BE2C (cell line): ENCODE results near the gene ITGB8.

Experiments
- DNase-seq: peaks from one replicate; pipeline ENCODE4 v3.0.0-alpha.2; 2020
- H3K27me3 ChIP-seq: fragments of 250-450 bp; sonication (Bioruptor Pico); 2 replicates; pipeline ENCODE4 v1.5.1; 2020; ENCODE audit warnings: mild to moderate bottlenecking
- H3K36me3 ChIP-seq: fragments of 250-450 bp; sonication (Bioruptor Pico); 2 replicates; pipeline ENCODE4 v1.5.1; 2020; ENCODE audit warnings: mild to moderate bottlenecking
- H3K4me1 ChIP-seq: fragments of 250-450 bp; sonication (Bioruptor Pico); 2 replicates; pipeline ENCODE4 v1.5.1; 2020
- H3K4me3 ChIP-seq: 2 replicates; pipeline ENCODE4 v1.5.1; 2011; ENCODE audit warnings: low read depth, low read length
- H3K9me3 ChIP-seq: fragments of 250-450 bp; sonication (Bioruptor Pico); 2 replicates; pipeline ENCODE4 v1.5.1; 2020
- TF ChIP-seq, protein P1 (sequence below): IDR thresholded peaks from 2 replicates; pipeline ENCODE4 v1.5.1; 2012; ENCODE audit warnings: mild to moderate bottlenecking, low read depth, low read length

The ITGB8 gene

GRCh38 chr7:20328027-20328426 is 2.7 kb upstream of the ITGB8 start:
- Histone ChIP-seq H3K36me3 (no peaks in the 10 kb centered on the region), H3K27me3 (0 out of 2 replicates have a peak, but pooled peaks cover 2% of the 10 kb centered on the region), H3K9me3 (no peaks in the 10 kb centered on the region), H3K4me1 (no peaks in the 10 kb centered on the region), H3K4me3 (no peak overlapping the region)
- DNase-seq = no peak
- TF ChIP-seq, protein P1, sequence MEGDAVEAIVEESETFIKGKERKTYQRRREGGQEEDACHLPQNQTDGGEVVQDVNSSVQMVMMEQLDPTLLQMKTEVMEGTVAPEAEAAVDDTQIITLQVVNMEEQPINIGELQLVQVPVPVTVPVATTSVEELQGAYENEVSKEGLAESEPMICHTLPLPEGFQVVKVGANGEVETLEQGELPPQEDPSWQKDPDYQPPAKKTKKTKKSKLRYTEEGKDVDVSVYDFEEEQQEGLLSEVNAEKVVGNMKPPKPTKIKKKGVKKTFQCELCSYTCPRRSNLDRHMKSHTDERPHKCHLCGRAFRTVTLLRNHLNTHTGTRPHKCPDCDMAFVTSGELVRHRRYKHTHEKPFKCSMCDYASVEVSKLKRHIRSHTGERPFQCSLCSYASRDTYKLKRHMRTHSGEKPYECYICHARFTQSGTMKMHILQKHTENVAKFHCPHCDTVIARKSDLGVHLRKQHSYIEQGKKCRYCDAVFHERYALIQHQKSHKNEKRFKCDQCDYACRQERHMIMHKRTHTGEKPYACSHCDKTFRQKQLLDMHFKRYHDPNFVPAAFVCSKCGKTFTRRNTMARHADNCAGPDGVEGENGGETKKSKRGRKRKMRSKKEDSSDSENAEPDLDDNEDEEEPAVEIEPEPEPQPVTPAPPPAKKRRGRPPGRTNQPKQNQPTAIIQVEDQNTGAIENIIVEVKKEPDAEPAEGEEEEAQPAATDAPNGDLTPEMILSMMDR = no peak

DNA sequence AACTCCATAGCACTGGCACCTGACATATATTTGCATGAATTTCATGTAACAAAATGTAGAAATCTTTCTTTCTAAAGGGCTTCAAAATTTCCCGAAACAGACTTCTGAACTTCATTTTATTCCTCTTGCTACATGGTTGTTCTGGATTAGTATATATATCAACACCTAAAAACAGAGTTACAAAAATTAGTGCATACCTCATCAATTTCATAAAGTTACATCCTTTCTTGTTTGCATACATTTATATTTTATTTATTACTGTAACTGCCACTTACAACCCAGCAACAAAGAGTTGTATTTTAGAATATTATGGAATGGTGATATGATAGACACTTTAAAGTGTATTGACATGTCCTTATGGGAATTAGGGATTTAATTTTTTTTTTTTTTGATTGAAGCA is 2.0 kb upstream of the ITGB8 start:
- TF ChIP-seq, protein P1 = no peak
- no peaks in the 10 kb centered on the region for H3K9me3 ChIP-seq
- no peaks in the 10 kb centered on the region for H3K4me1 ChIP-seq
- H3K27me3 ChIP-seq = 0 out of 2 replicates have a peak, but pooled peaks cover 2% of the 10 kb centered on the region
- no peak for DNase-seq
- H3K36me3 ChIP-seq = no peaks in the 10 kb centered on the region
- no peak overlapping the region for H3K4me3 ChIP-seq

DNA sequence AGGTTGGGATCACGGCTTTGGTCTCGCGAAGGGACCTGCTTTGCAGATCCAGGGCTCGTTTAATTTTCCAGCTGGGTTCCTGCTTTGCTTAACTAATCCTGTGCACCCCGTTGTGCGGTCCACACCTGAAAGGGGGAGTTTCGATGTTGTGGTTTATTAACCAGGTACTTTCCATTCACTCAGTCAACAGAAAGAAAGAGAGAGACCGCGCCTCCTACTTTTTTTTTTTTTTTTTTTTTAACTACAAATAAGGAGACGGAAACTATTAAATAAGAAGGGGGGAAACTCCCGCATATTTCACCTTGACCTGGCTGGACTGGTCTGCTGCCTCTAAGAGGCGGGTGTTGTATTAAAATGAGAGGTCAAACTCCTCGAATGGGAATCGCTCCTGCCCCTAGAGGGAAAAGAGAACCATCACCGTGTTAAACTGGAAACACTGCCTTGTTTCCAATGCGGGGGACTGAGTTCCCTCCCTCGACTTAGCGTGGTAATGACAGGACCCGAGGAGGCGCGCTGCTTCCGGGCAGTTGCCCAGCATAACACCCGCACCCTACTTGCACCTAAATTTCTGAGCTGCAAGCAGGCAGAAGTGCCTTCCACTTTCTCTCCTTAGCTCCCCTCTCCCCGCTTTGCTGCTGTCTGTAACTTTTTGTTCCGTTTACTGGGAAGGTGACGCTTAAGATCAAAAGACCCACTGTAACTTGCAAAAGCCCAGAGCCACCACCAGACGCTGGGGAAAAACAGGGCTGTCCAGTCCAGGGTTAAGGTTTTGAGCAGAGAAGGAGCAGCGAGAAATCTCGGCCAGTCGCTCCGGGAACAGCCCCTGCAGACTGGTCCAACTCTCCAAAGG is 1.1 kb upstream of the ITGB8 start:
- TF ChIP-seq, protein P1 = peak; percentile 56
- Histone ChIP-seq H3K9me3 (no peaks in the 10 kb centered on the region), H3K36me3 (no peaks in the 10 kb centered on the region), H3K27me3 (0 out of 2 replicates have a peak, but pooled peaks cover 2% of the 10 kb centered on the region), H3K4me1 (no peaks in the 10 kb centered on the region), H3K4me3 (peak overlapping the region; percentile 90)
- DNase-seq = peak; percentile 73

DNA sequence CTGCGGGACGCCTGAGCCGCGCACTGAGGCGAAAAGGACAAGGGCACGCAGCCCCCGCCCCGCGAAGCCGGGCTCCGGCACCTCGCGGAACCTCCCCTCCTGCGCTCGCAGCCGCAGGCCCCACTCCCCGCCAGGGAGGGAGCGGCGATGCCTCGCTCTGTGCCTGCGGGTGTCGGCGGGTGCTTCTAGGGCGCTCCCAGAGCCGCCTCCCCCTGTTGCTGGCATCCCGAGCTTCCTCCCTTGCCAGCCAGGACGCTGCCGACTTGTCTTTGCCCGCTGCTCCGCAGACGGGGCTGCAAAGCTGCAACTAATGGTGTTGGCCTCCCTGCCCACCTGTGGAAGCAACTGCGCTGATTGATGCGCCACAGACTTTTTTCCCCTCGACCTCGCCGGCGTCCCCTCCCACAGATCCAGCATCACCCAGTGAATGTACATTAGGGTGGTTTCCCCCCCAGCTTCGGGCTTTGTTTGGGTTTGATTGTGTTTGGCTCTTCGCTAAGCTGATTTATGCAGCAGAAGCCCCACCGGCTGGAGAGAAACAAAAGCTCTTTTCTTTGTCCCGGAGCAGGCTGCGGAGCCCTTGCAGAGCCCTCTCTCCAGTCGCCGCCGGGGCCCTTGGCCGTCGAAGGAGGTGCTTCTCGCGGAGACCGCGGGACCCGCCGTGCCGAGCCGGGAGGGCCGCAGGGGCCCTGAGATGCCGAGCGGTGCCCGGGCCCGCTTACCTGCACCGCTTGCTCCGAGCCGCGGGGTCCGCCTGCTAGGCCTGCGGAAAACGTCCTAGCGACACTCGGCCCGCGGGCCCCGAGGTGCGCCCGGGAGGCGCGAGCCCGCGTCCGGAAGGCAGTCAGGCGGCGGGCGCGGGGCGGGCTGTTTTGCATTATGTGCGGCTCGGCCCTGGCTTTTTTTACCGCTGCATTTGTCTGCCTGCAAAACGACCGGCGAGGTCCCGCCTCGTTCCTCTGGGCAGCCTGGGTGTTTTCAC is 519 bp downstream of the ITGB8 start:
- H3K9me3 ChIP-seq = no peaks in the 10 kb centered on the region
- H3K36me3 ChIP-seq = no peaks in the 10 kb centered on the region
- H3K4me3 ChIP-seq = peak overlapping the region; percentile 90
- peak; percentile 60 for DNase-seq
- TF ChIP-seq, protein P1 = no peak
- no peaks in the 10 kb centered on the region for H3K4me1 ChIP-seq
- H3K27me3 ChIP-seq = 0 out of 2 replicates have a peak, but pooled peaks cover 2% of the 10 kb centered on the region

GRCh38 chr7:20331910-20332813 is 1.5 kb downstream of the ITGB8 start:
- TF ChIP-seq, protein P1 = no peak
- H3K4me1 ChIP-seq = no peaks in the 10 kb centered on the region
- no peak for DNase-seq

More at GRCh38 chr7:20331910-20332813, 1.5 kb downstream of the ITGB8 start:
- Histone ChIP-seq H3K36me3 (no peaks in the 10 kb centered on the region), H3K4me3 (peak overlapping the region; percentile 90), H3K9me3 (no peaks in the 10 kb centered on the region), H3K27me3 (0 out of 2 replicates have a peak, but pooled peaks cover 2% of the 10 kb centered on the region)
